PFSK-1 (cell line): Measurements from ENCODE around the gene KPNA1.

ENCODE experiments used
- POLR2AphosphoS5 ChIP-seq: IDR thresholded peaks from 2 replicates; pipeline ENCODE4 v1.6.1; 2012; ENCODE audit warnings: low read depth, mild to moderate bottlenecking, control low read depth, low read length, moderate library complexity
- REST ChIP-seq, 2 experiments: IDR thresholded peaks; 2 replicates each; pipeline versions ENCODE4 v1.6.1 to v1.8.0; 2011 to 2012; ENCODE audit warnings: low read depth in 2 of 2, low read length in 2 of 2, control low read depth in 1 of 2, inconsistent platforms in 1 of 2, mild to moderate bottlenecking in 1 of 2, moderate library complexity in 1 of 2; ENCODE audit not compliant: insufficient read depth in 1 of 2
- SIN3A ChIP-seq: IDR thresholded peaks from 2 replicates; pipeline ENCODE4 v1.6.1; 2012; ENCODE audit warnings: mild to moderate bottlenecking, low read length, moderate library complexity, borderline replicate concordance; ENCODE audit not compliant: insufficient read depth
- TAF1 ChIP-seq: IDR thresholded peaks from 2 replicates; pipeline ENCODE4 v1.6.1; 2012; ENCODE audit warnings: low read length, control low read depth, borderline replicate concordance; ENCODE audit not compliant: insufficient read depth

- no peak for TF ChIP-seq REST (IDR thresholded peaks at IDR 0.05; ENCODE audit: insufficient read depth in 1 of 2, low read depth in 2 of 2, low read length in 2 of 2)
- no peak for TF ChIP-seq TAF1
- no peak for TF ChIP-seq POLR2AphosphoS5
- no peak for TF ChIP-seq SIN3A
Observed at GRCh38 chr3:122558605-122559004, 43.9 kb upstream of the KPNA1 start.
